GM12878 (cell line): Measurements from ENCODE around the gene CEP120. TPM values are rescaled to one million over a fixed set of nuclear protein-coding genes. Genes with fewer than 3 reads are reported as not detected.

ENCODE experiments used
- ATAC-seq: fragments of 200-7000 bp; cut with Tn5 transposase; 3 replicates; pipeline ENCODE4 v1.9.1; 2020; ENCODE audit warnings: mild to moderate bottlenecking, moderate library complexity
- BruUV-seq: library from RNA; stranded (reverse); fragments of 400-500 nt; replicated peaks from 2 replicates; lab custom pipeline; 2021; lab: Mats Ljungman, UMichigan
- CTCF ChIA-PET: fragments of 300-600 bp; sonication (Branson Sonifier 250); formaldehyde crosslinking; extraction: SDS; loops from one replicate; lab custom pipeline; 2021; ENCODE audit warnings: inconsistent platforms; lab: Yijun Ruan, JAX
- POLR2A ChIA-PET: fragments of 350-600 bp; formaldehyde crosslinking; extraction: SDS; loops from one replicate; lab custom pipeline; 2021; ENCODE audit warnings: inconsistent platforms; lab: Charles Lee
- RAD21 ChIA-PET: fragments of 300-600 bp; sonication (Branson Sonifier 250); formaldehyde crosslinking; loops from one replicate; lab custom pipeline; 2023; ENCODE audit warnings: antibody characterized with exemption; ENCODE audit not compliant: unreplicated experiment; lab: Charles Lee
- SMC1A ChIA-PET: fragments of 300-600 bp; sonication (Branson Sonifier 250); formaldehyde crosslinking; loops from one replicate; lab custom pipeline; 2023; ENCODE audit not compliant: unreplicated experiment, uncharacterized antibody; lab: Charles Lee
- DNase-seq: peaks from one replicate; pipeline ENCODE4 v3.0.0-alpha.2; 2011; ENCODE audit warnings: low read depth, low spot score
- FAIRE-seq: peaks from 3 replicates; lab custom pipeline; 2011; peaks lifted over from hg19 to GRCh38; lab: Jason Lieb, UNC
- H2AFZ ChIP-seq: 2 replicates; pipeline ENCODE4 v1.6.0; 2011; ENCODE audit warnings: low read depth, low read length, control low read depth; ENCODE audit not compliant: control insufficient read depth
- H3K27ac ChIP-seq: 2 replicates; pipeline ENCODE4 v1.5.1; 2011; ENCODE audit warnings: control low read depth; ENCODE audit not compliant: control insufficient read depth, insufficient read depth
- H3K27me3 ChIP-seq, 2 experiments: replicated peaks in 1 of 2; 2 replicates each; pipeline versions ENCODE4 v1.6.0 to v1.6.1; 2011; ENCODE audit warnings: low read length in 1 of 2; ENCODE audit not compliant: control insufficient read depth in 2 of 2, insufficient read depth in 2 of 2
- H3K36me3 ChIP-seq, 2 experiments: 2 replicates each; pipeline ENCODE4 v1.5.1; 2011; ENCODE audit warnings: low read length in 1 of 2; ENCODE audit not compliant: control insufficient read depth in 2 of 2, insufficient read depth in 2 of 2
- H3K4me1 ChIP-seq: 2 replicates; pipeline ENCODE4 v1.6.1; 2011; ENCODE audit warnings: mild to moderate bottlenecking, low read length, moderate library complexity, mixed read lengths; ENCODE audit not compliant: control insufficient read depth, insufficient read depth
- H3K4me2 ChIP-seq: 2 replicates; pipeline ENCODE4 v1.6.0; 2011; ENCODE audit warnings: control low read depth; ENCODE audit not compliant: control insufficient read depth, insufficient read depth
- H3K4me3 ChIP-seq: fragments of 200-600 bp; sonication (generic); 2 replicates; pipeline ENCODE4 v1.5.1; 2016
- H3K79me2 ChIP-seq: 2 replicates; pipeline ENCODE4 v1.6.0; 2011; ENCODE audit warnings: low read length; ENCODE audit not compliant: control insufficient read depth, insufficient read depth
- H3K9ac ChIP-seq: 2 replicates; pipeline ENCODE4 v1.8.0; 2011; ENCODE audit warnings: low read length, control low read depth, mixed read lengths; ENCODE audit not compliant: control insufficient read depth, insufficient read depth
- H3K9me3 ChIP-seq: replicated peaks from 3 replicates; pipeline ENCODE4 v1.5.1; 2011; ENCODE audit warnings: mild to moderate bottlenecking, low read length; ENCODE audit not compliant: control insufficient read depth, insufficient read depth
- H4K20me1 ChIP-seq: 2 replicates; pipeline ENCODE4 v1.6.0; 2011; ENCODE audit not compliant: control insufficient read depth, insufficient read depth
- CHD4 ChIP-seq: fragments of 200-600 bp; sonication (generic); IDR thresholded peaks from 2 replicates; pipeline ENCODE4 v1.6.1; 2016; ENCODE audit warnings: mild to moderate bottlenecking
- ETV6 ChIP-seq, 2 experiments: fragments of 450-650 bp in 1 of 2; IDR thresholded peaks in 1 of 2; conservative IDR thresholded peaks in 1 of 2; 2 replicates each; pipeline ENCODE4 v1.6.1; 2014; ENCODE audit warnings: antibody characterized with exemption in 1 of 2, borderline replicate concordance in 1 of 2, low read depth in 1 of 2, mild to moderate bottlenecking in 1 of 2, moderate library complexity in 1 of 2
- IKZF2 ChIP-seq, 2 experiments: fragments of 450-650 bp; IDR thresholded peaks; 2 replicates each; pipeline ENCODE4 v1.6.1; 2017; ENCODE audit warnings: mild to moderate bottlenecking in 2 of 2, moderate library complexity in 2 of 2
- JUND ChIP-seq: IDR thresholded peaks from 2 replicates; pipeline ENCODE4 v1.6.1; 2012; ENCODE audit warnings: low read depth, mild to moderate bottlenecking, low read length, improper control_type of control experiment, moderate library complexity
- NR2C2 ChIP-seq: IDR thresholded peaks from 2 replicates; pipeline ENCODE4 v1.6.1; 2011; ENCODE audit warnings: borderline replicate concordance, low read depth; ENCODE audit not compliant: control insufficient read depth, insufficient read length
- NR2F1 ChIP-seq: fragments of 450-650 bp; conservative IDR thresholded peaks from 2 replicates; pipeline ENCODE4 v1.6.1; 2017; ENCODE audit warnings: mild to moderate bottlenecking
- PML ChIP-seq: IDR thresholded peaks from 2 replicates; pipeline ENCODE4 v1.6.1; 2012; ENCODE audit warnings: low read length, inconsistent platforms
- POLR2AphosphoS2 ChIP-seq: IDR thresholded peaks from 2 replicates; pipeline ENCODE4 v1.6.1; 2011; ENCODE audit warnings: low read depth, mild to moderate bottlenecking, low read length, improper control_type of control experiment, moderate library complexity
- SRF ChIP-seq, 2 experiments: IDR thresholded peaks; 2 replicates each; pipeline ENCODE4 v1.6.1; 2011; ENCODE audit warnings: low read depth in 2 of 2, low read length in 2 of 2, mild to moderate bottlenecking in 1 of 2, moderate library complexity in 1 of 2
- TBL1XR1 ChIP-seq: IDR thresholded peaks from 2 replicates; pipeline ENCODE4 v1.6.1; 2012; ENCODE audit warnings: low read depth, low read length, improper control_type of control experiment
- ZBTB33 ChIP-seq: fragments of 450-650 bp; IDR thresholded peaks from 2 replicates; pipeline ENCODE4 v1.6.1; 2017; ENCODE audit warnings: mild to moderate bottlenecking
- WGBS: methylation state at CpG from one replicate; pipeline ENCODE4 v1.1.6; 2016; ENCODE audit warnings: low lambda C conversion rate; ENCODE audit not compliant: insufficient replicate concordance, insufficient coverage; ENCODE audit errors: missing lambda C conversion rate; 5-methylcytosine and 5-hydroxymethylcytosine counted together
- in situ Hi-C: fragments of 300-500 bp; cut with MboI; formaldehyde crosslinking; loops from 9 replicates; pipeline ENCODE4 v1.14.3; 2018; ENCODE audit warnings: mixed read lengths
- intact Hi-C: fragments of 100-400 bp; cut with micrococcal nuclease; formaldehyde crosslinking; loops from one replicate; pipeline ENCODE4 v1.14.2; 2022; ENCODE audit not compliant: unreplicated experiment
- polyA plus RNA-seq, 11 experiments: library from polyadenylated mRNA; depleted of rRNA in 4 of 11; unstranded in 6 of 11; stranded (reverse) in 5 of 11; fragments of >200 nt; fragmentation: Nextera tagmentation in 4 of 11; fragmentation: Illumina TruSeq in 1 of 11; extraction: Ambion mirVana in 4 of 11; extraction: Trizol in 1 of 11; gene quantifications; 1 replicate in 1 of 11; 2 replicates in 10 of 11; pipeline versions ENCODE4 v1.2.1 to v1.2.3, GENCODE V29; 2011 to 2016; ENCODE audit warnings: inconsistent platforms in 2 of 11, missing spikeins in 2 of 11, low read depth in 1 of 11
- total RNA-seq, 4 experiments: library from RNA; depleted of rRNA in 3 of 4; stranded (reverse); fragments of >200 nt in 3 of 4; fragmentation: Illumina TruSeq in 1 of 4; extraction: Trizol in 1 of 4; gene quantifications; 2 replicates each; pipeline versions ENCODE4 v1.2.1 to v1.2.3, GENCODE V29; 2013 to 2021
- TF ChIP-seq, protein P1 (sequence below): fragments of 450-650 bp; IDR thresholded peaks from 2 replicates; pipeline ENCODE4 v1.6.1; 2016; ENCODE audit warnings: mild to moderate bottlenecking
- TF ChIP-seq, protein P2 (sequence below): fragments of 450-650 bp; IDR thresholded peaks from 2 replicates; pipeline ENCODE4 v1.6.1; 2018; ENCODE audit warnings: borderline replicate concordance, mild to moderate bottlenecking; ENCODE audit not compliant: partially characterized antibody

CEP120 gene
- total and polyA plus RNA-seq, 10 of the 15 experiments (the other 5 are each of a cell fraction or from before 2014, with no cell fraction given), result 4.1 to 23.0 (median 13.1) TPM

- no peak for TF ChIP-seq ZBTB33
- TF ChIP-seq CHD4, result no peak
- TF ChIP-seq SRF (IDR thresholded peaks at IDR 0.05; ENCODE audit: low read depth in 2 of 2, low read length in 2 of 2), result no peak
- no peak for TF ChIP-seq ETV6 (conservative IDR thresholded peaks at IDR 0.05 in 1 of 2, IDR thresholded peaks at IDR 0.05 in 1 of 2; ENCODE audit: borderline replicate concordance in 1 of 2, low read depth in 1 of 2)
- no peak for TF ChIP-seq TBL1XR1
- TF ChIP-seq, protein P1, sequence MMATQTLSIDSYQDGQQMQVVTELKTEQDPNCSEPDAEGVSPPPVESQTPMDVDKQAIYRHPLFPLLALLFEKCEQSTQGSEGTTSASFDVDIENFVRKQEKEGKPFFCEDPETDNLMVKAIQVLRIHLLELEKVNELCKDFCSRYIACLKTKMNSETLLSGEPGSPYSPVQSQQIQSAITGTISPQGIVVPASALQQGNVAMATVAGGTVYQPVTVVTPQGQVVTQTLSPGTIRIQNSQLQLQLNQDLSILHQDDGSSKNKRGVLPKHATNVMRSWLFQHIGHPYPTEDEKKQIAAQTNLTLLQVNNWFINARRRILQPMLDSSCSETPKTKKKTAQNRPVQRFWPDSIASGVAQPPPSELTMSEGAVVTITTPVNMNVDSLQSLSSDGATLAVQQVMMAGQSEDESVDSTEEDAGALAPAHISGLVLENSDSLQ, result no peak
Observed at GRCh38 chr5:123351820-123352219, 71.4 kb downstream of the CEP120 start (continued).

DNA sequence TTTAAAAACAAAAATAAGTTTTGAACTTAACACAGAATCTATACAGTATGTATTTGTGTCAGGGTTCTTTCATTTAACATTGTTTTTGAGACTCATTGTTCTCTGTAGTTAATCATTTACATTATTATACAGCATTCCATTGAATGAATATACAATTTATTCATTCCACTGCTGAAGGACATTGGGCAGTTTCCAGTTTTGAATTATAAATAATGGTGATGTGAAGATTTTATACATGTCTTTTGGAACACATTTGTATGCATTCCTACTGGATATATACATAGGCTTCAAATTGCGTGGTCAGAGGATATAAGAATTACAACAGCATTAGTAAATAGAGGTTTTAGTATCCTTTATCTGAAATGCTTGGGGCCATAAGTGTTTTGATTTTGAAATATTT, 72.0 kb downstream of the CEP120 start:
- ATAC-seq (no peak), DNase-seq (no peak), FAIRE-seq (no peak)
- RAD21 ChIA-PET, result no interaction called here
- POLR2A ChIA-PET, result no interaction called here
- Histone ChIP-seq H3K4me3 (no peak overlapping the region), H2AFZ (no peak overlapping the region), H3K36me3 (peaks cover 0 to 3% of the 10 kb centered on the region in 2 experiments; a peak in 2 of 4 replicates), H3K79me2 (no peaks in the 10 kb centered on the region), H3K27me3 (no peaks in the 10 kb centered on the region), H3K4me1 (no peaks in the 10 kb centered on the region), H4K20me1 (no peaks in the 10 kb centered on the region), H3K27ac (no peak overlapping the region), H3K9me3 (no peaks in the 10 kb centered on the region), H3K9ac (no peak overlapping the region), H3K4me2 (no peak overlapping the region)
- in situ Hi-C loops, result no loop called here
- TF ChIP-seq NR2C2 (no peak), POLR2AphosphoS2 (no peak), IKZF2 (IDR thresholded peaks at IDR 0.05) (no peak), NR2F1 (no peak), PML (no peak), JUND (no peak)
- TF ChIP-seq, protein P2, sequence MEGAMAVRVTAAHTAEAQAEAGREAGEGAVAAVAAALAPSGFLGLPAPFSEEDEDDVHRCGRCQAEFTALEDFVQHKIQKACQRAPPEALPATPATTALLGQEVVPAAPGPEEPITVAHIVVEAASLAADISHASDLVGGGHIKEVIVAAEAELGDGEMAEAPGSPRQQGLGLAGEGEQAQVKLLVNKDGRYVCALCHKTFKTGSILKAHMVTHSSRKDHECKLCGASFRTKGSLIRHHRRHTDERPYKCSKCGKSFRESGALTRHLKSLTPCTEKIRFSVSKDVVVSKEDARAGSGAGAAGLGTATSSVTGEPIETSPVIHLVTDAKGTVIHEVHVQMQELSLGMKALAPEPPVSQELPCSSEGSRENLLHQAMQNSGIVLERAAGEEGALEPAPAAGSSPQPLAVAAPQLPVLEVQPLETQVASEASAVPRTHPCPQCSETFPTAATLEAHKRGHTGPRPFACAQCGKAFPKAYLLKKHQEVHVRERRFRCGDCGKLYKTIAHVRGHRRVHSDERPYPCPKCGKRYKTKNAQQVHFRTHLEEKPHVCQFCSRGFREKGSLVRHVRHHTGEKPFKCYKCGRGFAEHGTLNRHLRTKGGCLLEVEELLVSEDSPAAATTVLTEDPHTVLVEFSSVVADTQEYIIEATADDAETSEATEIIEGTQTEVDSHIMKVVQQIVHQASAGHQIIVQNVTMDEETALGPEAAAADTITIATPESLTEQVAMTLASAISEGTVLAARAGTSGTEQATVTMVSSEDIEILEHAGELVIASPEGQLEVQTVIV, result no peak
- CTCF ChIA-PET, result interaction anchor here (1.5 kb wide), 1 partner anchor 260 kb away, joined by 7 read pairs; no protein-coding TSS in a partner anchor
- no TSS peak for BruUV-seq
- SMC1A ChIA-PET, result no interaction called here
- intact Hi-C loops, result no loop called here
- WGBS, result 100% methylated on average over 1 of the region's 1 CpG
